B cell (primary cell): ENCODE measurements around the gene ZFP1. TPM values are rescaled to one million over a fixed set of nuclear protein-coding genes. Genes with fewer than 3 reads are reported as not detected.

Source experiments
- ATAC-seq: fragments of 200-7000 bp; cut with Tn5 transposase; one replicate; pipeline ENCODE4 v1.10.0; 2021; ENCODE audit warnings: low read depth, mild to moderate bottlenecking, moderate number of reproducible peaks, moderate library complexity
- CTCF ChIA-PET: fragments of 350-600 bp; sonication (Branson Sonifier 250); formaldehyde crosslinking; loops from one replicate; lab custom pipeline; 2021; ENCODE audit warnings: antibody characterized with exemption, inconsistent platforms; lab: Charles Lee
- POLR2A ChIA-PET: fragments of 350-600 bp; sonication (Branson Sonifier 250); formaldehyde crosslinking; loops from one replicate; lab custom pipeline; 2021; ENCODE audit warnings: antibody characterized with exemption; lab: Charles Lee
- DNase-seq: peaks from one replicate; pipeline ENCODE4 v3.0.0; 2013
- H2AFZ ChIP-seq: 2 replicates; pipeline ENCODE4 v1.6.1; 2012; ENCODE audit warnings: mild to moderate bottlenecking, low read depth, low read length; ENCODE audit not compliant: insufficient read depth, poor library complexity, severe bottlenecking
- H3K27ac ChIP-seq, 2 donors: 1 replicate in 1 of 2; 2 replicates in 1 of 2; pipeline ENCODE4 v1.5.1; 2012 to 2013; ENCODE audit warnings: low read length in 2 of 2, mild to moderate bottlenecking in 2 of 2, moderate library complexity in 1 of 2
- H3K27me3 ChIP-seq, 4 experiments: fragments of 200-600 bp in 1 of 4; sonication (generic) in 1 of 4; replicated peaks in 1 of 4; 1 replicate in 2 of 4; 2 replicates in 2 of 4; pipeline versions ENCODE4 v1.6.1 to v1.7.0; 2013 to 2016; ENCODE audit warnings: low read length in 3 of 4, mild to moderate bottlenecking in 2 of 4, mixed read lengths in 1 of 4, moderate library complexity in 1 of 4; ENCODE audit not compliant: insufficient read depth in 4 of 4, control insufficient read depth in 3 of 4; ENCODE audit errors: control extremely low read depth in 1 of 4
- H3K36me3 ChIP-seq, 2 experiments: replicated peaks in 1 of 2; 1 replicate in 1 of 2; 2 replicates in 1 of 2; pipeline versions ENCODE4 v1.6.1 to v1.7.1; 2013; ENCODE audit warnings: low read length in 1 of 2; ENCODE audit not compliant: insufficient read depth in 2 of 2, control insufficient read depth in 1 of 2; ENCODE audit errors: control extremely low read depth in 1 of 2, extremely low read depth in 1 of 2
- H3K4me1 ChIP-seq, 2 donors: fragments of 200-600 bp in 1 of 2; sonication (generic) in 1 of 2; 1 replicate in 1 of 2; 2 replicates in 1 of 2; pipeline versions ENCODE4 v1.5.1 to v1.6.1; 2013 to 2017; ENCODE audit warnings: low read length in 2 of 2; ENCODE audit not compliant: control insufficient read depth in 2 of 2, insufficient read depth in 2 of 2
- H3K4me2 ChIP-seq: replicated peaks from 2 replicates; pipeline ENCODE3; 2012; ENCODE audit warnings: mild to moderate bottlenecking, low read depth, low read length; ENCODE audit not compliant: poor library complexity, severe bottlenecking
- H3K4me3 ChIP-seq, 5 experiments: fragments of 200-600 bp in 1 of 5; sonication (generic) in 1 of 5; 1 replicate in 3 of 5; 2 replicates in 2 of 5; pipeline versions ENCODE4 v1.5.1 to v1.7.0; 2011 to 2016; ENCODE audit warnings: low read length in 4 of 5, mild to moderate bottlenecking in 4 of 5, low read depth in 2 of 5, control low read depth in 1 of 5, moderate library complexity in 1 of 5; ENCODE audit not compliant: insufficient read depth in 1 of 5; ENCODE audit errors: control extremely low read depth in 1 of 5, extremely low read depth in 1 of 5
- H3K79me2 ChIP-seq: fragments of 200-600 bp; sonication (generic); one replicate; pipeline ENCODE4 v1.6.0; 2016; ENCODE audit warnings: low read length; ENCODE audit not compliant: control insufficient read depth, insufficient read depth
- H3K9ac ChIP-seq: fragments of 200-600 bp; sonication (generic); 2 replicates; pipeline ENCODE4 v1.6.1; 2017; ENCODE audit warnings: mild to moderate bottlenecking, low read length, moderate library complexity
- H3K9me3 ChIP-seq, 3 donors: one replicate each; pipeline versions ENCODE4 v1.6.1 to v1.7.1; 2013; ENCODE audit warnings: low read length in 2 of 3; ENCODE audit not compliant: control insufficient read depth in 2 of 3, insufficient read depth in 1 of 3; ENCODE audit errors: control extremely low read depth in 1 of 3
- H4K20me1 ChIP-seq: 2 replicates; pipeline ENCODE4 v1.6.0; 2012; ENCODE audit warnings: mild to moderate bottlenecking, low read length; ENCODE audit not compliant: insufficient read depth, control insufficient read depth, poor library complexity, severe bottlenecking
- H3K27ac Mint-ChIP-seq: one replicate; pipeline ENCODE4 v1.8.0; 2021; ENCODE audit warnings: mixed read lengths
- H3K27me3 Mint-ChIP-seq: one replicate; pipeline ENCODE4 v1.8.0; 2021; ENCODE audit warnings: mixed read lengths
- H3K4me1 Mint-ChIP-seq: one replicate; pipeline ENCODE4 v1.8.0; 2021; ENCODE audit warnings: mixed read lengths
- H3K4me3 Mint-ChIP-seq: one replicate; pipeline ENCODE4 v1.8.0; 2021; ENCODE audit warnings: mixed read lengths
- H3K9me3 Mint-ChIP-seq: one replicate; pipeline ENCODE4 v1.8.0; 2022; ENCODE audit warnings: mixed read lengths; ENCODE audit not compliant: insufficient read depth
- EZH2 ChIP-seq: IDR thresholded peaks from 2 replicates; pipeline ENCODE4 v1.6.1; 2012; ENCODE audit warnings: borderline replicate concordance, low read depth, mild to moderate bottlenecking, moderate library complexity, low read length; ENCODE audit not compliant: insufficient read depth, poor library complexity, severe bottlenecking
- WGBS: methylation state at CpG from one replicate; pipeline ENCODE4 v1.1.5; 2013; ENCODE audit warnings: missing lambda C conversion rate; ENCODE audit not compliant: insufficient coverage; 5-methylcytosine and 5-hydroxymethylcytosine counted together
- intact Hi-C: fragments of 100-400 bp; cut with micrococcal nuclease; formaldehyde crosslinking; loops from one replicate; pipeline ENCODE4 v1.10.0; 2022
- polyA plus RNA-seq: library from polyadenylated mRNA; depleted of rRNA; stranded (reverse); fragments of >200 nt; gene quantifications from 2 replicates; pipeline ENCODE4 v1.2.3, GENCODE V29; 2012
- total RNA-seq, 2 donors: library from RNA; stranded (reverse); fragments of 120-200 nt in 1 of 2; gene quantifications; 1 replicate in 1 of 2; 2 replicates in 1 of 2; pipeline versions ENCODE4 v1.2.3 to v1.2.4, GENCODE V29; 2013 to 2022
- TF ChIP-seq, protein P1 (sequence below): fragments of 200-600 bp; IDR thresholded peaks from one replicate; pipeline ENCODE4 v1.8.0; 2022; ENCODE audit warnings: antibody characterized with exemption, mild to moderate bottlenecking

The ZFP1 gene
- total and polyA plus RNA-seq, 2 donors (not counting 1 experiment from before 2014, with no cell fraction given) = 3.4 to 13.4 TPM

DNA sequence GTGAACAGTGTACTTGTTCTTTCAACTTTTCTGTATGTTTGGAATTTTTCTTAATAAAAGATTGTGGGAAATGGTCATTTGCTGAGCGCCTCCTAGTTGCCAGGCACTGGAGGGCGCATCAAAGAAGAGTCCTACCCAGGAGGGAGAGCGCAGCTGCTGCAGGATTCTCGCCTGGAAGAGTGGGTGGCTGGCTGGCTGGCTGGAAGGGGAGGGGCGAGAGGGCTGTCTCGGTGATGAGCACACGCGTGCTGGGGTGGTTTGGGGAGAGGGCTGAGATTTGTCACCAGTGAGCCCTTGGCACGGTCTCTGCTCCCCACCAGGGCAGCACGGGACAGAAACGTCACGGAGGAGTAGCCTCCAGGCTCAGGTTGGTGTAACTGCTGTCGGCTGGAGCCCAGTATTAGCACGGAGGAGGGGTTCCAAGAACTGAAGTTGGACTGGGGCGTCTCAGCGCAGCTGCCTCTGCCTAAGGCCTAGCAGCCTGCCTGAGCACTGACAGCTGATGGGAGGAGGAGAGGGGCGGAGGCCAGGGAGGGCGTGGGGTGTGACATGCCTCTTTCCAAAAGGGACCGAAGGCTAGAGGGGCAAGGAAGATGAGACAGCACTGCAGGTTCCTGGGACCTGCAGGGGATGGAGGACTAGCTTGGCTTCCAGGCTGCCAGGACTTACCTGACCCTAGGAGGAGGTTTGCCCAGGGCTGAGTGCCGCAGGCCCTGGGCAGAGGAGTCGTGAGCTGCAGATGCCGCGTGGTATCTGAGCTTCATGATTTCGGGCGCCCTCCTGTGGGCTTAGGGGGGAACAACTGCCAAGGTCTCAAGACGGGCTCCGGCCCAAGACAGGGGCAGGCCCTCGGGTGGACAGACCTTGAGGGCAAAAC, 37.4 kb upstream of the ZFP1 start:
- H3K4me1 ChIP-seq = peaks cover 34 to 38% of the 10 kb centered on the region in 2 donors

More for the DNA sequence above, 37.4 kb upstream of the ZFP1 start:
- DNase-seq (peak; percentile 87), ATAC-seq (peak; percentile 85)
- Histone ChIP-seq H3K79me2 (no peaks in the 10 kb centered on the region), H3K36me3 (no peaks in the 10 kb centered on the region), H3K27me3 (peaks cover 0 to 79% (median 34%) of the 10 kb centered on the region in 4 experiments), H4K20me1 (no peaks in the 10 kb centered on the region), H3K9me3 (peaks cover 0 to 15% (median 0%) of the 10 kb centered on the region in 3 donors), H3K9ac (no peak overlapping the region), H3K4me3 (peak overlapping the region in 2 of 5 experiments; percentile 4 to 22), H3K27ac (no peak overlapping the region), H3K4me2 (peak overlapping the region; percentile 49), H2AFZ (peak overlapping the region; percentile 26)
- POLR2A ChIA-PET = no interaction called here
- Mint-ChIP-seq H3K27ac (peak overlapping the region; percentile 2), H3K4me1 (peaks cover 33% of the 10 kb centered on the region), H3K9me3 (no peaks in the 10 kb centered on the region), H3K4me3 (peak overlapping the region; percentile 73), H3K27me3 (peaks cover 50% of the 10 kb centered on the region)
- CTCF ChIA-PET = interaction anchor here (0.5 to 6.8 kb wide), 25 partner anchors 10 to 401 kb away, joined by 3 to 87 read pairs (median 4); partner anchors contain the start of genes FA2H, WDR59 and ZNRF1
- no peak for TF ChIP-seq EZH2
- TF ChIP-seq, protein P1, sequence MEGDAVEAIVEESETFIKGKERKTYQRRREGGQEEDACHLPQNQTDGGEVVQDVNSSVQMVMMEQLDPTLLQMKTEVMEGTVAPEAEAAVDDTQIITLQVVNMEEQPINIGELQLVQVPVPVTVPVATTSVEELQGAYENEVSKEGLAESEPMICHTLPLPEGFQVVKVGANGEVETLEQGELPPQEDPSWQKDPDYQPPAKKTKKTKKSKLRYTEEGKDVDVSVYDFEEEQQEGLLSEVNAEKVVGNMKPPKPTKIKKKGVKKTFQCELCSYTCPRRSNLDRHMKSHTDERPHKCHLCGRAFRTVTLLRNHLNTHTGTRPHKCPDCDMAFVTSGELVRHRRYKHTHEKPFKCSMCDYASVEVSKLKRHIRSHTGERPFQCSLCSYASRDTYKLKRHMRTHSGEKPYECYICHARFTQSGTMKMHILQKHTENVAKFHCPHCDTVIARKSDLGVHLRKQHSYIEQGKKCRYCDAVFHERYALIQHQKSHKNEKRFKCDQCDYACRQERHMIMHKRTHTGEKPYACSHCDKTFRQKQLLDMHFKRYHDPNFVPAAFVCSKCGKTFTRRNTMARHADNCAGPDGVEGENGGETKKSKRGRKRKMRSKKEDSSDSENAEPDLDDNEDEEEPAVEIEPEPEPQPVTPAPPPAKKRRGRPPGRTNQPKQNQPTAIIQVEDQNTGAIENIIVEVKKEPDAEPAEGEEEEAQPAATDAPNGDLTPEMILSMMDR = peak; percentile 88
- intact Hi-C loops = loop anchor here (1.0 kb wide), 1 partner anchor 37 kb away; the partner anchor contains the start of gene ZFP1
- WGBS = 20% methylated on average over 27 of the region's 28 CpGs
